ENCODE data around the gene VTN.

DNA sequence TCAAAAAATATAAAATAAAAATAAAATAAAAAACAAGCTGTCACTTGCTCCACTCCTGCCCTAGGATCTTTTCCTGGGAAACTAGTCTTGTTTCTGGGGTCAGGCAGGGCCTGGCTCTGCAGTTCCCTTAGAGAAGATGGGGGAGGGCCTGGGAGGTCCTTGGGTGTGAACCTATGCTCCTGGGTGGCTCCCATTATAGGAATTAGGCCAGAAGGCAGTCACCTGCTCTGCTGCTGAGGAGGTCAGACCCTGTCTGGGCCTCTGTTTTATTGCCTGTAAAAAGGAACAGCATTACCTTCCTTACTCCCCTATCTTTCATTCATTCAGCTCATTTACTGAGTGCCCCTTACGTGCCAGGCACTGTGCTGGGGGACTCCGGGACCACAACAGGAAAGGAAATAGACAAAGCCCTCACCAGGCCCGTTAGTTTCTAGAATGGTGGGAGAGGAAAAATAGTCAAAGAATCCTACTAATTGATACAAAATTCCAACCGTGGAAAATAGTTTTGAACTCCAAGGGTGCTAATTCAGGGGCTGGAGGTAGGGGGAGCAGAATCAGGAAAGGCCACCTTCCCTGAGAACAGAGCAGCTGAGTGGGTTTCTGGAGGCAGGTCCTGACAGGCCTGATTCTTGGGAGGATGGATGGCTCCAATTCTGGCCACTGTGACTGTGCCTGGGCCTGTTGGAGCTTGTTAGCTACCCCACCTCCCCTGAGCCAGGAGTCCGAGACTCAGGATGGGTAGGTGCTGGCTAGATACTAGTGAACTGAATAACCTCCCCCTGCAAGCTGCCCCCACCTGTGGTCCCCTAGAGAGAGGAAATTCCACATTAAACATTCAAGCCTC lies 37.2 kb upstream of the VTN start:
- TF ChIP-seq, protein P1, sequence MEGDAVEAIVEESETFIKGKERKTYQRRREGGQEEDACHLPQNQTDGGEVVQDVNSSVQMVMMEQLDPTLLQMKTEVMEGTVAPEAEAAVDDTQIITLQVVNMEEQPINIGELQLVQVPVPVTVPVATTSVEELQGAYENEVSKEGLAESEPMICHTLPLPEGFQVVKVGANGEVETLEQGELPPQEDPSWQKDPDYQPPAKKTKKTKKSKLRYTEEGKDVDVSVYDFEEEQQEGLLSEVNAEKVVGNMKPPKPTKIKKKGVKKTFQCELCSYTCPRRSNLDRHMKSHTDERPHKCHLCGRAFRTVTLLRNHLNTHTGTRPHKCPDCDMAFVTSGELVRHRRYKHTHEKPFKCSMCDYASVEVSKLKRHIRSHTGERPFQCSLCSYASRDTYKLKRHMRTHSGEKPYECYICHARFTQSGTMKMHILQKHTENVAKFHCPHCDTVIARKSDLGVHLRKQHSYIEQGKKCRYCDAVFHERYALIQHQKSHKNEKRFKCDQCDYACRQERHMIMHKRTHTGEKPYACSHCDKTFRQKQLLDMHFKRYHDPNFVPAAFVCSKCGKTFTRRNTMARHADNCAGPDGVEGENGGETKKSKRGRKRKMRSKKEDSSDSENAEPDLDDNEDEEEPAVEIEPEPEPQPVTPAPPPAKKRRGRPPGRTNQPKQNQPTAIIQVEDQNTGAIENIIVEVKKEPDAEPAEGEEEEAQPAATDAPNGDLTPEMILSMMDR (IDR thresholded peaks at IDR 0.05 in 8 of 11, conservative IDR thresholded peaks at IDR 0.05 in 3 of 11) = no peak
- no peak for TF ChIP-seq POLR2A (IDR thresholded peaks at IDR 0.05)
